NCI-H146 treated with DMSO at 0.1 percent for 48 hours (cell line): Measurements from ENCODE around the gene MOG.

ENCODE experiments used
- DNase-seq: peaks from one replicate; lab custom pipeline; 2025; ENCODE audit not compliant: unreplicated experiment; lab: John Stamatoyannopoulos, UW

MOG gene

GRCh38 chr6:29675561-29675960 is 18.7 kb downstream of the MOG start:
- no peak for DNase-seq

GRCh38 chr6:29676981-29677601 is 20.2 kb downstream of the MOG start:
- DNase-seq, result peak; percentile 86

GRCh38 chr6:29678114-29678513 is 21.2 kb downstream of the MOG start:
- no peak for DNase-seq

- DNase-seq, result no peak
These were observed 23.1 kb downstream of the MOG start for GRCh38 chr6:29679962-29680361.

GRCh38 chr6:29680416-29680815 is 23.5 kb downstream of the MOG start:
- no peak for DNase-seq

GRCh38 chr6:29680904-29681303 is 24.0 kb downstream of the MOG start, which contains the start of gene ZFP57:
Gene ZFP57, minus strand, starts transcription at chr6:29681152. Its CDS starts 4,149 bp downstream, at chr6:29677003.
- DNase-seq, result no peak

GRCh38 chr6:29681811-29682210 is 24.9 kb downstream of the MOG start:
- DNase-seq, result no peak

- DNase-seq, result peak; percentile 22
These were observed 28.9 kb downstream of the MOG start for GRCh38 chr6:29685718-29686326.

- no peak for DNase-seq
These were observed 37.7 kb downstream of the MOG start for GRCh38 chr6:29694637-29695036.

- no peak for DNase-seq
These were observed 39.5 kb downstream of the MOG start for GRCh38 chr6:29696147-29697125.

- no peak for DNase-seq
These were observed 45.7 kb downstream of the MOG start for GRCh38 chr6:29702519-29703103.

GRCh38 chr6:29705389-29706231 is 48.7 kb downstream of the MOG start:
- peak; percentile 13 for DNase-seq

- DNase-seq, result no peak
These were observed 51.7 kb downstream of the MOG start for GRCh38 chr6:29708432-29709179.

- DNase-seq, result no peak
These were observed 52.3 kb downstream of the MOG start for GRCh38 chr6:29709188-29709587.

- no peak for DNase-seq
These were observed 53.5 kb downstream of the MOG start for GRCh38 chr6:29710281-29710941.

GRCh38 chr6:29720863-29721262 is 64.0 kb downstream of the MOG start:
- DNase-seq, result no peak
